Stimulated activated CD8-positive, alpha-beta memory T cell treated with anti-CD3 and anti-CD28 coated beads, Interleukin-7, amount 100 ng/mL, for 24 hours (primary cell): ENCODE measurements around the gene RABL2A.
"Not testable (repeated sequence)": the region's sequence is repeated elsewhere in the genome, so short reads cannot be mapped to it uniquely, and the experiment has no call there.

ENCODE experiments used
- DNase-seq: peaks from one replicate; pipeline ENCODE4 v3.0.0-alpha.2; 2020; ENCODE audit warnings: low read depth

Gene RABL2A

GRCh38 chr2:113609822-113610221, 17.2 kb upstream of the RABL2A start:
- DNase-seq = not testable (repeated sequence)

GRCh38 chr2:113621002-113621401, 6.1 kb upstream of the RABL2A start:
- DNase-seq = not testable (repeated sequence)

GRCh38 chr2:113625906-113626305, 1.2 kb upstream of the RABL2A start:
- DNase-seq = not testable (repeated sequence)

GRCh38 chr2:113632849-113633345, 5.8 kb downstream of the RABL2A start:
- not testable (repeated sequence) for DNase-seq

GRCh38 chr2:113635358-113635757, 8.3 kb downstream of the RABL2A start:
- DNase-seq = not testable (repeated sequence)

- DNase-seq = not testable (repeated sequence)
These were observed 9.2 kb downstream of the RABL2A start for GRCh38 chr2:113636226-113636625.

GRCh38 chr2:113638084-113638483, 11.0 kb downstream of the RABL2A start:
- DNase-seq = not testable (repeated sequence)

- not testable (repeated sequence) for DNase-seq
These were observed 19.2 kb downstream of the RABL2A start for GRCh38 chr2:113646217-113646616.

- not testable (repeated sequence) for DNase-seq
These were observed 24.1 kb downstream of the RABL2A start for GRCh38 chr2:113650834-113651815.

- not testable (repeated sequence) for DNase-seq
These were observed 25.5 kb downstream of the RABL2A start for GRCh38 chr2:113652599-113652998.

- DNase-seq = not testable (repeated sequence)
These were observed 29.1 kb downstream of the RABL2A start for GRCh38 chr2:113656031-113656624.

- DNase-seq = not testable (repeated sequence)
These were observed 30.7 kb downstream of the RABL2A start for GRCh38 chr2:113657735-113658134.

- not testable (repeated sequence) for DNase-seq
These were observed 36.4 kb downstream of the RABL2A start for GRCh38 chr2:113663285-113664060.

- not testable (repeated sequence) for DNase-seq
These were observed 37.9 kb downstream of the RABL2A start for GRCh38 chr2:113664761-113665533.

GRCh38 chr2:113669013-113669412, 41.9 kb downstream of the RABL2A start:
- DNase-seq = not testable (repeated sequence)

- no peak for DNase-seq
These were observed 45.4 kb downstream of the RABL2A start for GRCh38 chr2:113672326-113672932.

- no peak for DNase-seq
These were observed 48.8 kb downstream of the RABL2A start for GRCh38 chr2:113675875-113676274.

- DNase-seq = no peak
These were observed 49.7 kb downstream of the RABL2A start for GRCh38 chr2:113676623-113677266.

GRCh38 chr2:113677330-113677729, 50.3 kb downstream of the RABL2A start:
- no peak for DNase-seq

- DNase-seq = no peak
These were observed 52.4 kb downstream of the RABL2A start for GRCh38 chr2:113679457-113679856.
